ENCODE measurements around the gene DOK6.

- TF ChIP-seq CTCF (IDR thresholded peaks at IDR 0.05) (no peak), EP300 (IDR thresholded peaks at IDR 0.05) (no peak)
Observed at GRCh38 chr18:69889009-69889408, 488.3 kb downstream of the DOK6 start.
